A673 (cell line): Measurements from ENCODE around the gene NRXN3. TPM values are rescaled to one million over a fixed set of nuclear protein-coding genes. Genes with fewer than 3 reads are reported as not detected.

Experiments used
- BruUV-seq: library from RNA; stranded (reverse); fragments of 400-500 nt; replicated peaks from 2 replicates; lab custom pipeline; 2021; lab: Mats Ljungman, UMichigan
- CTCF ChIA-PET: fragments of 300-600 bp; sonication (Branson Sonifier 250); formaldehyde crosslinking; loops from one replicate; lab custom pipeline; 2022; ENCODE audit warnings: antibody characterized with exemption; lab: Charles Lee
- POLR2A ChIA-PET: fragments of 300-600 bp; sonication (Branson Sonifier 250); formaldehyde crosslinking; loops from one replicate; lab custom pipeline; 2022; ENCODE audit warnings: antibody characterized with exemption; ENCODE audit not compliant: low non-redundant PET; lab: Charles Lee
- DNase-seq: peaks from one replicate; pipeline ENCODE4 v3.0.0-alpha.2; 2015; ENCODE audit warnings: low spot score
- H3K27ac ChIP-seq: fragments of 200-600 bp; sonication (generic); 2 replicates; pipeline ENCODE4 v1.5.1; 2016; ENCODE audit warnings: mixed run types, low read depth, mild to moderate bottlenecking, mixed read lengths, antibody characterized with exemption, low read length; ENCODE audit not compliant: poor library complexity, severe bottlenecking
- H3K27me3 ChIP-seq: fragments of 200-600 bp; sonication (generic); replicated peaks from 2 replicates; pipeline ENCODE4 v1.6.1; 2017; ENCODE audit warnings: mixed run types, low read depth, mild to moderate bottlenecking, mixed read lengths, antibody characterized with exemption, low read length; ENCODE audit not compliant: insufficient read depth, poor library complexity
- H3K36me3 ChIP-seq: fragments of 200-600 bp; sonication (generic); 2 replicates; pipeline ENCODE4 v1.6.1; 2016; ENCODE audit warnings: mixed run types, mild to moderate bottlenecking, mixed read lengths, antibody characterized with exemption, low read length; ENCODE audit not compliant: insufficient read depth, poor library complexity, severe bottlenecking
- H3K4me1 ChIP-seq: fragments of 200-600 bp; sonication (generic); 2 replicates; pipeline ENCODE4 v1.6.1; 2017; ENCODE audit warnings: mixed run types, mild to moderate bottlenecking, mixed read lengths, antibody characterized with exemption, low read length; ENCODE audit not compliant: insufficient read depth, poor library complexity, severe bottlenecking
- H3K4me3 ChIP-seq: fragments of 200-600 bp; sonication (generic); 2 replicates; pipeline ENCODE4 v1.5.1; 2016; ENCODE audit warnings: low read depth, mixed run types, mild to moderate bottlenecking, mixed read lengths, low read length; ENCODE audit not compliant: poor library complexity, severe bottlenecking
- H3K9me3 ChIP-seq: fragments of 200-600 bp; sonication (generic); 2 replicates; pipeline ENCODE4 v1.6.1; 2016; ENCODE audit warnings: mixed run types, low read depth, mild to moderate bottlenecking, mixed read lengths, antibody characterized with exemption, low read length; ENCODE audit not compliant: poor library complexity, severe bottlenecking
- CTCF ChIP-seq: fragments of 300-800, 200-600 bp; sonication (generic); conservative IDR thresholded peaks from 2 replicates; pipeline ENCODE4 v1.5.1; 2017; ENCODE audit warnings: low read depth, mild to moderate bottlenecking, antibody characterized with exemption, low read length, moderate library complexity, mixed read lengths
- EZH2 ChIP-seq: fragments of 200-600 bp; sonication (generic); IDR thresholded peaks from 2 replicates; pipeline ENCODE4 v1.6.1; 2017; ENCODE audit warnings: borderline replicate concordance, low read depth, mild to moderate bottlenecking, mixed read lengths, antibody characterized with exemption, low read length; ENCODE audit not compliant: poor library complexity, severe bottlenecking
- intact Hi-C: fragments of 100-400 bp; cut with micrococcal nuclease; formaldehyde crosslinking; loops from one replicate; pipeline ENCODE4 v1.10.0; 2022; ENCODE audit not compliant: unreplicated experiment
- total RNA-seq: library from RNA; stranded (reverse); gene quantifications from 2 replicates; pipeline ENCODE4 v1.2.3, GENCODE V29; 2021

NRXN3 gene
- total RNA-seq, 1 experiment from 2014 or later = 0.21 TPM

GRCh38 chr14:78617735-78618134 lies 447.6 kb downstream of the NRXN3 start:
- intact Hi-C loops = no loop called here
- Histone ChIP-seq H3K36me3 (no peaks in the 10 kb centered on the region), H3K4me3 (no peak overlapping the region), H3K27me3 (peaks cover 3% of the 10 kb centered on the region), H3K9me3 (no peaks in the 10 kb centered on the region), H3K4me1 (no peaks in the 10 kb centered on the region), H3K27ac (no peak overlapping the region)
- no TSS peak for BruUV-seq
- CTCF ChIA-PET = no interaction called here
- TF ChIP-seq CTCF (no peak), EZH2 (no peak)
- POLR2A ChIA-PET = no interaction called here
- no peak for DNase-seq

- TF ChIP-seq EZH2 = no peak
- no peak for TF ChIP-seq CTCF
- POLR2A ChIA-PET = no interaction called here
- Histone ChIP-seq H3K9me3 (no peaks in the 10 kb centered on the region), H3K4me3 (no peak overlapping the region), H3K27ac (no peak overlapping the region), H3K27me3 (peaks cover 4% of the 10 kb centered on the region), H3K4me1 (no peaks in the 10 kb centered on the region), H3K36me3 (no peaks in the 10 kb centered on the region)
- intact Hi-C loops = no loop called here
- CTCF ChIA-PET = no interaction called here
- DNase-seq = no peak
- no TSS peak for BruUV-seq
Observed at GRCh38 chr14:78618368-78618767, 448.2 kb downstream of the NRXN3 start.

GRCh38 chr14:78627114-78627513 lies 456.9 kb downstream of the NRXN3 start:
- no peak for TF ChIP-seq EZH2
- Histone ChIP-seq H3K36me3 (no peaks in the 10 kb centered on the region), H3K27me3 (peaks cover 4% of the 10 kb centered on the region), H3K27ac (no peak overlapping the region), H3K4me3 (no peak overlapping the region), H3K4me1 (no peaks in the 10 kb centered on the region), H3K9me3 (no peaks in the 10 kb centered on the region)
- intact Hi-C loops = no loop called here
- ChIA-PET CTCF (no interaction called here), POLR2A (no interaction called here)
- DNase-seq = no peak
- no TSS peak for BruUV-seq

- H3K9me3 ChIP-seq = no peaks in the 10 kb centered on the region
- intact Hi-C loops = no loop called here
- ChIA-PET POLR2A (no interaction called here), CTCF (no interaction called here)
- H3K36me3 ChIP-seq = no peaks in the 10 kb centered on the region
- no peak for DNase-seq
- no peak for TF ChIP-seq CTCF
- no peak for TF ChIP-seq EZH2
- no peak overlapping the region for H3K4me3 ChIP-seq
- H3K4me1 ChIP-seq = no peaks in the 10 kb centered on the region
- no peak overlapping the region for H3K27ac ChIP-seq
- peaks cover 5% of the 10 kb centered on the region for H3K27me3 ChIP-seq
- no TSS peak for BruUV-seq
Observed at GRCh38 chr14:78631551-78631950, 461.4 kb downstream of the NRXN3 start.
